ENCODE data around the gene MAP7D1. TPM values are rescaled to one million over a fixed set of nuclear protein-coding genes. Genes with fewer than 3 reads are reported as not detected.
"Not testable (repeated sequence)": the region's sequence is repeated elsewhere in the genome, so short reads cannot be mapped to it uniquely, and the experiment has no call there.

Gene MAP7D1
- total RNA-seq, 1 donor: 142 TPM

GRCh38 chr1:36212782-36213181, 56.8 kb downstream of the MAP7D1 start:
- Histone ChIP-seq H3K4me1 (ENCODE audit: insufficient read depth, low read length) (peaks cover 14% of the 10 kb centered on the region), H3K9me3 (ENCODE audit: low read depth, low read length) (no peaks in the 10 kb centered on the region), H3K4me3 (ENCODE audit: low read length) (no peak overlapping the region), H3K27me3 (ENCODE audit: insufficient read depth, low read length) (no peaks in the 10 kb centered on the region)

GRCh38 chr1:36217670-36218069, 61.7 kb downstream of the MAP7D1 start:
- no peaks in the 10 kb centered on the region for H3K27me3 ChIP-seq (ENCODE audit: insufficient read depth, low read length)

GRCh38 chr1:36221901-36222300, 65.9 kb downstream of the MAP7D1 start:
- H3K4me3 ChIP-seq (ENCODE audit: low read length): not testable (repeated sequence)

More at GRCh38 chr1:36217670-36218069, 61.7 kb downstream of the MAP7D1 start:
- H3K4me1 ChIP-seq (ENCODE audit: insufficient read depth, low read length): peaks cover 12% of the 10 kb centered on the region
- H3K4me3 ChIP-seq (ENCODE audit: low read length): no peak overlapping the region
- H3K9me3 ChIP-seq (ENCODE audit: low read depth, low read length): no peaks in the 10 kb centered on the region

GRCh38 chr1:36222481-36223380, 66.8 kb downstream of the MAP7D1 start:
- Histone ChIP-seq H3K27me3 (ENCODE audit: insufficient read depth, low read length) (no peaks in the 10 kb centered on the region), H3K4me1 (ENCODE audit: insufficient read depth, low read length) (peaks cover 38% of the 10 kb centered on the region), H3K9me3 (ENCODE audit: low read depth, low read length) (no peaks in the 10 kb centered on the region), H3K4me3 (ENCODE audit: low read length) (peak overlapping the region; percentile 86)

More at GRCh38 chr1:36221901-36222300, 65.9 kb downstream of the MAP7D1 start:
- peaks cover 36% of the 10 kb centered on the region for H3K4me1 ChIP-seq (ENCODE audit: insufficient read depth, low read length)
- not testable (repeated sequence) for H3K9me3 ChIP-seq (ENCODE audit: low read depth, low read length); H3K27me3 ChIP-seq (ENCODE audit: insufficient read depth, low read length)

- H3K27me3 ChIP-seq (ENCODE audit: insufficient read depth, low read length): no peaks in the 10 kb centered on the region
- H3K9me3 ChIP-seq (ENCODE audit: low read depth, low read length): no peaks in the 10 kb centered on the region
- H3K4me1 ChIP-seq (ENCODE audit: insufficient read depth, low read length): peaks cover 38% of the 10 kb centered on the region
- peak overlapping the region; percentile 86 for H3K4me3 ChIP-seq (ENCODE audit: low read length)
Observed at GRCh38 chr1:36223381-36223995, 67.5 kb downstream of the MAP7D1 start.

- no peaks in the 10 kb centered on the region for H3K9me3 ChIP-seq (ENCODE audit: low read depth, low read length)
- H3K4me3 ChIP-seq (ENCODE audit: low read length): peak within 1 kb of the TSS; percentile 86
- H3K4me1 ChIP-seq (ENCODE audit: insufficient read depth, low read length): peaks cover 36% of the 10 kb centered on the region
- H3K27me3 ChIP-seq (ENCODE audit: insufficient read depth, low read length): no peaks in the 10 kb centered on the region
Observed at GRCh38 chr1:36223996-36224536, 68.1 kb downstream of the MAP7D1 start, which contains the start of gene THRAP3. Gene THRAP3, plus strand, starts transcription at chr1:36224443. Its CDS starts 58,121 bp downstream, at chr1:36282564.

- Histone ChIP-seq H3K4me1 (ENCODE audit: insufficient read depth, low read length) (peaks cover 36% of the 10 kb centered on the region), H3K9me3 (ENCODE audit: low read depth, low read length) (no peaks in the 10 kb centered on the region), H3K4me3 (ENCODE audit: low read length) (peak overlapping the region; percentile 86), H3K27me3 (ENCODE audit: insufficient read depth, low read length) (no peaks in the 10 kb centered on the region)
Observed at GRCh38 chr1:36224537-36225282, 68.8 kb downstream of the MAP7D1 start.

- Histone ChIP-seq H3K4me1 (ENCODE audit: insufficient read depth, low read length) (peaks cover 36% of the 10 kb centered on the region), H3K9me3 (ENCODE audit: low read depth, low read length) (no peaks in the 10 kb centered on the region), H3K27me3 (ENCODE audit: insufficient read depth, low read length) (no peaks in the 10 kb centered on the region), H3K4me3 (ENCODE audit: low read length) (peak overlapping the region; percentile 86)
Observed at GRCh38 chr1:36225283-36225899, 69.4 kb downstream of the MAP7D1 start.

- not testable (repeated sequence) for H3K27me3 ChIP-seq (ENCODE audit: insufficient read depth, low read length); H3K4me3 ChIP-seq (ENCODE audit: low read length); H3K9me3 ChIP-seq (ENCODE audit: low read depth, low read length)
- peaks cover 53% of the 10 kb centered on the region for H3K4me1 ChIP-seq (ENCODE audit: insufficient read depth, low read length)
Observed at GRCh38 chr1:36230279-36230678, 74.3 kb downstream of the MAP7D1 start.

Other genes with a start within 250 kb of the MAP7D1 start
- gene AGO3, start 225.1 kb upstream of the MAP7D1 start, total RNA-seq: 19.5 TPM
- gene TEKT2, start 72.1 kb upstream of the MAP7D1 start, total RNA-seq: 0.10 TPM
- gene ADPRS, start 67.3 kb upstream of the MAP7D1 start, total RNA-seq: 12.4 TPM
- 1.9 TPM for gene COL8A2, start 30.9 kb upstream of the MAP7D1 start, total RNA-seq
- 25.9 TPM for gene TRAPPC3, start 6.7 kb upstream of the MAP7D1 start, total RNA-seq
- 82.9 TPM for gene THRAP3, start 68.3 kb downstream of the MAP7D1 start, total RNA-seq
- gene SH3D21, start 150.2 kb downstream of the MAP7D1 start, total RNA-seq: 1.5 TPM
- 16.3 TPM for gene EVA1B, start 167.5 kb downstream of the MAP7D1 start, total RNA-seq
- gene STK40, start 229.8 kb downstream of the MAP7D1 start, total RNA-seq: 16.9 TPM
- gene LSM10, start 241.7 kb downstream of the MAP7D1 start, total RNA-seq: 5.6 TPM